Coronary artery (tissue), 2 donors: Measurements from ENCODE around the gene SOX5.

Experiments used
- DNase-seq: peaks from one replicate; pipeline ENCODE4 v3.0.0-alpha.2; 2017; ENCODE audit warnings: low spot score
- H3K27ac ChIP-seq, 2 donors: fragments of 200-600 bp; sonication (generic); one replicate each; pipeline ENCODE4 v1.5.1; 2016 to 2019
- H3K4me3 ChIP-seq: fragments of 200-600 bp; sonication (generic); 2 replicates; pipeline ENCODE4 v1.5.1; 2016; ENCODE audit warnings: mild to moderate bottlenecking, moderate library complexity
- TF ChIP-seq, protein P1 (sequence below): fragments of 200-600 bp; sonication (generic); IDR thresholded peaks from one replicate; pipeline ENCODE4 v1.5.1; 2019; ENCODE audit warnings: antibody characterized with exemption

The SOX5 gene

DNA sequence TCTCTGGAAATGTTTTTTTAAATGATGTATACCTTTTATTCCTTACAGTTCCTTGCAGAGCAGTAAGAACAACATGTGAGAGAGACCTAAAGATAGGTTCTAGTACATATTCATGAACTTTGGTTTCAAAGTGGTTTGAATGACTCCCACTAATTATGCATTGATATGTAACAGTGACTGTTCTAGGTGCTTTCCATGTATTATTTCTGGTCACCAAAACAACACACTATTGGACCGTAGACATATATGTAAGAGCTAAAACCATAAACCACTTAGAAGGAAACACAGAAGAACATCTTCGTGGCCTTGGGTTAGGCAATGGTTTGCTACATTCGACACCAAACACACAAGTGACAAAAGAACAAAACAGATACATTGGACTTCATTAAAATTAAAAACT is 37.9 kb downstream of the SOX5 start:
- no peak overlapping the region for H3K27ac ChIP-seq
- TF ChIP-seq, protein P1, sequence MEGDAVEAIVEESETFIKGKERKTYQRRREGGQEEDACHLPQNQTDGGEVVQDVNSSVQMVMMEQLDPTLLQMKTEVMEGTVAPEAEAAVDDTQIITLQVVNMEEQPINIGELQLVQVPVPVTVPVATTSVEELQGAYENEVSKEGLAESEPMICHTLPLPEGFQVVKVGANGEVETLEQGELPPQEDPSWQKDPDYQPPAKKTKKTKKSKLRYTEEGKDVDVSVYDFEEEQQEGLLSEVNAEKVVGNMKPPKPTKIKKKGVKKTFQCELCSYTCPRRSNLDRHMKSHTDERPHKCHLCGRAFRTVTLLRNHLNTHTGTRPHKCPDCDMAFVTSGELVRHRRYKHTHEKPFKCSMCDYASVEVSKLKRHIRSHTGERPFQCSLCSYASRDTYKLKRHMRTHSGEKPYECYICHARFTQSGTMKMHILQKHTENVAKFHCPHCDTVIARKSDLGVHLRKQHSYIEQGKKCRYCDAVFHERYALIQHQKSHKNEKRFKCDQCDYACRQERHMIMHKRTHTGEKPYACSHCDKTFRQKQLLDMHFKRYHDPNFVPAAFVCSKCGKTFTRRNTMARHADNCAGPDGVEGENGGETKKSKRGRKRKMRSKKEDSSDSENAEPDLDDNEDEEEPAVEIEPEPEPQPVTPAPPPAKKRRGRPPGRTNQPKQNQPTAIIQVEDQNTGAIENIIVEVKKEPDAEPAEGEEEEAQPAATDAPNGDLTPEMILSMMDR: no peak
- no peak for DNase-seq
- H3K4me3 ChIP-seq: no peak overlapping the region

DNA sequence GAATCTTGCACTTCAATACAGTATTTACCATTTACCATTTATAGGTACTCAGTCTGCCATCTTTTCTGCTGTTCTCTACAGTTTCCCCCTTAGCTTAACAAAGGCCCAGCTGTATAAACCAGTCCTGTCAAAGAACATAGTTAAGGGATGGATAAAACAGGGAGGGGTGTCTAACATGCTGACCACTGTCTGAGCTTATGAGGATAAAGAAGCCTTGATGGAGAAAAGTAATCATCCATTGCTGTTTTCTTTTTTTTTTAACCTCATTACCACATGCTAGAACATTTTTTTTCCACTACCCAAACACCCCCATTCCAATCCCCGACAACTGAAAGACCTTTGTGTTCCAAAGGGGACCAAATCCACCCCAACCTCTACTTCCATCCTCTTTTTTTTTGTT is 39.9 kb downstream of the SOX5 start:
- TF ChIP-seq, protein P1: no peak
- H3K27ac ChIP-seq: no peak overlapping the region
- no peak for DNase-seq
- H3K4me3 ChIP-seq: no peak overlapping the region

DNA sequence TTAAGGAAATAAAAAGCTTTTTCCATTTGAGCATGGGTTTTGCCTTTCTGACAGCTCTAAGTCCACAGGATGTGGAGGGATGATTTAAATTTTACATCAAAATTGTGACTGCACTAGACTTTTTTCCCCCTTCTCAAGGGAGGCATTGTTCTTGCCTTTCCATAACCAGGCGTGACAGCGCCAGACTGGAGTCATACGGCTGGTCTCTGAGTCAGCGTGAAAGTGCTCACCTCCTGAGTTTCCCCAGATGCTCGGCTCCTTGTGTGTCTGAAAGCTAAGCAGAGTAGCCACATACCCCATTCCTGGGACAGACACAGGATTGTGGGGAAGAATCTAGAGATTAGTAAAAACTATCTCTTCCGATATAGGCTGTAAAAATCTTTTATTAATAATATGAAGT is 43.1 kb downstream of the SOX5 start:
- no peak overlapping the region for H3K4me3 ChIP-seq
- no peak for DNase-seq
- no peak overlapping the region for H3K27ac ChIP-seq
- TF ChIP-seq, protein P1: no peak

DNA sequence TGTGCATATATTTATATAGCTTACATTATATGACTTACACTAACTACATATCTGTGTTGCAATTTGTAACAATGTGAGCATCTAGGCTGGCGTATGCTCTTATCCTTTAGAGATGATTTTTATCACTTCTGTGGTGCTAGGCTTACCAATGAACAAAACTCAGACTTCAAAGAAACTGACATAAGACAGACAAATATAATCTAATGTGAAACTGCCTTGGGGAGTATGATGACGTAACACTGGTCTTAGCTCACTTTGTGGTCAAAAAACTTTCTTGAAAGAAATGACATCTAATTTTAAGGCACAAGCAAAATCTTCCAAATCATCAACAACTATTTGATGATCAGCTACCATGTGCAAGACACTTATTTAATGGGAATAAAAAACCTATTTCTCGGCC is 50.0 kb downstream of the SOX5 start:
- H3K27ac ChIP-seq: no peak overlapping the region
- DNase-seq: no peak
- H3K4me3 ChIP-seq: no peak overlapping the region
- TF ChIP-seq, protein P1: no peak

DNA sequence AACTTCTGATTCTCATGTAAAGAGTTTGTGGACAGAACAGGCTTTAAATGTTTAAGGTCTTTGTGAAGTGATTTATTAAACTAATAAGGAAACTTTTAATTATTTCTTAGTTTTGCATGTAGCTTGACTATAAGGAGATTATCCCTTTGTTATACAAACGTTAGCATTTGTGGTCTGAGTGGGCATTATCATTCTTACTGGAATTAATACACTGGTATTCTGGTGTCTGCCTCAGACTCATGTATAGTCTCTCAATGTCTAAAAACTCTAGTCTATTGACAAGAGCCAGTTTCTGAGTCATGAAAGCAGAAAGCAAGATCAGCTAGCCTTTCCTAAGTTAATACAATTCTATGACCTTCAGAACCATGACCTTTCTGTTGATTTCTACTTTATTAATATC is 51.3 kb downstream of the SOX5 start:
- TF ChIP-seq, protein P1: no peak
- no peak for DNase-seq
- H3K27ac ChIP-seq: no peak overlapping the region
- H3K4me3 ChIP-seq: no peak overlapping the region

DNA sequence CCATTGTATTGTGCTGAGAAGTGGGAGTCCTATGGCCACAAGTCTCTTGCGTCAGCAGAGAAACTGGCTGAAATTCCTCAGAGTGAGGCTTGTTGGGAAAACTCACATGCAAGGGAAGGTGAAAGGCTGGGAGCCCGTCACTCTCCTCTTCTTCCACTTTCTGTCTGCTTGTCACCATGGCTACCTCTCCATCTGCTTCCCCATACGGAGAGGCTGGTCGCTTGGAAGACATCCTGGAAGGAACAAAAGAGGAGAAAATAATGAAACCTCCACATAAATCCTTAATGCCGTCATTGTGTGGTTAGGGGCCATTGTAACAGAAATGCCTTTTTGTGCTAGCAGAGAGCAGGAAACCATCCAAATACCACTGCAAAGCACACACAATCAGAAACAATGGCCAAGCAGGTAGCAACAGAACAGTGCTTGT is 53.7 kb downstream of the SOX5 start:
- Histone ChIP-seq H3K4me3 (no peak overlapping the region), H3K27ac (no peak overlapping the region)
- no peak for DNase-seq
- TF ChIP-seq, protein P1: no peak

DNA sequence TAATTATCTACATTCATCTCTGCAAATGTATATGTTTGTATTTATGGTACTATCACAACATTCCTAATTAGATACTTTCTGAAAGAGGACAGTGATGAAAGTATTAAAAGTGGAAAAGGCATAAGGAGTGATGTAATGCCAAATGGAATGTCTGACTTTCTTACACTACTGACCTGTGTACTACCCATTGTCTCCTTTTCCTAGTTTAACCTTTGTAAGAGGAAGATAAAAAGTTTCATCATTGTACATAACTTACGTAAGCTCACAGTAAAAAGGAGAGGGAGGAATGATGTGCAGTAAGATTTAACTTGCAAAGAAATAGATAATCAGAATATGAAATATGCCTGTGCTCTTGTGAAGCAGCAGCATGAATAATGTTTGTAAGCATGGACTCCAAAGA is 55.9 kb downstream of the SOX5 start:
- Histone ChIP-seq H3K27ac (no peak overlapping the region), H3K4me3 (no peak overlapping the region)
- DNase-seq: no peak
- TF ChIP-seq, protein P1: no peak
